ENCODE measurements around the gene RACGAP1.

Gene RACGAP1

GRCh38 chr12:49967042-49967776 is 58.1 kb downstream of the RACGAP1 start:
- Mint-ChIP-seq H3K27ac (no peak overlapping the region), H3K4me3 (peak overlapping the region; percentile 68), H3K4me1 (ENCODE audit: low read depth) (peaks cover 4% of the 10 kb centered on the region), H3K36me3 (ENCODE audit: low read depth) (no peaks in the 10 kb centered on the region), H3K9me3 (no peaks in the 10 kb centered on the region), H3K27me3 (ENCODE audit: low read depth) (peaks cover 34% of the 10 kb centered on the region)

DNA sequence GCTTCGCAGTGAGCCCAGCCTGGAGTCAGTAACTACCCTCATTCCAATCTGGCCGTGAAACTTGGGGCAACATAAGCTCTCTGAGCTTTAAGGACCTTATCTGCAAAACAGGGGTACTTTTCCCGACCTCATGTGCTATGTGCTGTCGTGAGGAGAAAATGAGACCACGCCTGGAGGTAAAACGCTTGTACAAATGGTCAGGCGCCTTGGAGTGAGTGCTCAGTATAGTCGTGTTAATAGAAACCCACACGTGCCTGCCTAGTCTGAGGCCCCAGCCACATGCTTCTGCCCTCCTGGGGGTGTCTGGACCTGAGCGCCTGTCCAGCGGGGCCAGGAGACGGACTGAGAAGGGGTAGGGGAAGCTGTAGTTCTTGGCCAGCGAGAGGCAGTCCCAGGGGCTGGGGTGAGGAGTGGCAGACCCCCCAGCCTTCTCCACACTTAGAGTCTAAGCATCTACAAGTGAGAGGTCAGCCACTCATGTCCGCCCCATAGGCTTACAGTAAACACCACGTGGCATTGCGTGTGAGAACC is 58.7 kb downstream of the RACGAP1 start:
- Mint-ChIP-seq H3K4me3 (no peak overlapping the region), H3K36me3 (ENCODE audit: low read depth) (no peaks in the 10 kb centered on the region), H3K27me3 (ENCODE audit: low read depth) (peaks cover 34% of the 10 kb centered on the region), H3K4me1 (ENCODE audit: low read depth) (peaks cover 4% of the 10 kb centered on the region), H3K27ac (no peak overlapping the region), H3K9me3 (no peaks in the 10 kb centered on the region)

DNA sequence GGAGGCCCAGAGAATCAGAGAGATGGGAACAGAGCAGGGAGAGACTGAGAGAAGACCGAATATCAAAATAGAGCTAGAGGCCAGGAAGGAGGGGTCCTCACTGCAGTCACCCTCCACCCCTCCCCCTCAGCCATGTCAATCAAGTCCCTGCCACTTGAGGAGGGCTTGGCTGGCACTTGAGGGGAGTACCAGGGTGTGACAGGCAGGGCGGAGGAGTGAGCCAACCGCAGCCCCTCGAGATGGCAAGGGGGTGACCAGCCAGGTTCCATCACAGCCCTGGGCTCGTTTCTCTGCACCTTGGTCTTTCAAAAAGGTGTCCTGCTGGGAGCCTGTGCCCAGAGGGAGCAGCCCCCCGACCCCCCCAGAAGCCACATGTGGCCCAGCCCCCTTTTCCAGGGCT is 59.5 kb downstream of the RACGAP1 start:
- Mint-ChIP-seq H3K27ac (no peak overlapping the region), H3K9me3 (no peaks in the 10 kb centered on the region), H3K4me3 (no peak overlapping the region), H3K36me3 (ENCODE audit: low read depth) (no peaks in the 10 kb centered on the region), H3K27me3 (ENCODE audit: low read depth) (peaks cover 35% of the 10 kb centered on the region), H3K4me1 (ENCODE audit: low read depth) (peaks cover 4% of the 10 kb centered on the region)

DNA sequence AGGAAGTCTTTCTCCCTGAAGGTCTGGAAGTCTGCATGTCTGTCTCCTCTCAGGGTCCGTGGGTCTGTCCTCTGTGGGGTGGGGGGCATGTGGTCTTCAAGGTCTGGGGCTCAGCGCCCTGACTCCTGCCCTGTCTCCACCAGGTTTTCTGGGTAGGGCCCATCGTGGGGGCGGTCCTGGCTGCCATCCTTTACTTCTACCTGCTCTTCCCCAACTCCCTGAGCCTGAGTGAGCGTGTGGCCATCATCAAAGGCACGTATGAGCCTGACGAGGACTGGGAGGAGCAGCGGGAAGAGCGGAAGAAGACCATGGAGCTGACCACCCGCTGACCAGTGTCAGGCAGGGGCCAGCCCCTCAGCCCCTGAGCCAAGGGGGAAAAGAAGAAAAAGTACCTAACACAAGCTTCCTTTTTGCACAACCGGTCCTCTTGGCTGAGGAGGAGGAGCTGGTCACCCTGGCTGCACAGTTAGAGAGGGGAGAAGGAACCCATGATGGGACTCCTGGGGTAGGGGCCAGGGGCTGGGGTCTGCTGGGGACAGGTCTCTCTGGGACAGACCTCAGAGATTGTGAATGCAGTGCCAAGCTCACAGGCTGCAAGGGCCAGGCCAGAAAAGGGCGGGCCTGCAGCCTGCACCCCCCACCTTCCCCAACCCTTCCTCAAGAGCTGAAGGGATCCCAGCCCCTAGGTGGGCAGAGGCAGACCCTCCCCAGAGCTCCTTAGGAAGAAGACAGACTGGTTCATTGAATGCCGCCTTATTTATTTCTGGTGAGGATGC is 60.3 kb downstream of the RACGAP1 start:
- no peaks in the 10 kb centered on the region for H3K9me3 Mint-ChIP-seq
- peaks cover 9% of the 10 kb centered on the region for H3K4me1 Mint-ChIP-seq (ENCODE audit: low read depth)
- H3K27me3 Mint-ChIP-seq (ENCODE audit: low read depth) = peaks cover 43% of the 10 kb centered on the region
- H3K27ac Mint-ChIP-seq = no peak overlapping the region
- H3K36me3 Mint-ChIP-seq (ENCODE audit: low read depth) = no peaks in the 10 kb centered on the region
- H3K4me3 Mint-ChIP-seq = no peak overlapping the region

- Mint-ChIP-seq H3K4me3 (no peak overlapping the region), H3K4me1 (ENCODE audit: low read depth) (peaks cover 9% of the 10 kb centered on the region), H3K27me3 (ENCODE audit: low read depth) (peaks cover 51% of the 10 kb centered on the region), H3K27ac (no peak overlapping the region), H3K36me3 (ENCODE audit: low read depth) (no peaks in the 10 kb centered on the region), H3K9me3 (no peaks in the 10 kb centered on the region)
These were observed 61.1 kb downstream of the RACGAP1 start for GRCh38 chr12:49963976-49964815.

DNA sequence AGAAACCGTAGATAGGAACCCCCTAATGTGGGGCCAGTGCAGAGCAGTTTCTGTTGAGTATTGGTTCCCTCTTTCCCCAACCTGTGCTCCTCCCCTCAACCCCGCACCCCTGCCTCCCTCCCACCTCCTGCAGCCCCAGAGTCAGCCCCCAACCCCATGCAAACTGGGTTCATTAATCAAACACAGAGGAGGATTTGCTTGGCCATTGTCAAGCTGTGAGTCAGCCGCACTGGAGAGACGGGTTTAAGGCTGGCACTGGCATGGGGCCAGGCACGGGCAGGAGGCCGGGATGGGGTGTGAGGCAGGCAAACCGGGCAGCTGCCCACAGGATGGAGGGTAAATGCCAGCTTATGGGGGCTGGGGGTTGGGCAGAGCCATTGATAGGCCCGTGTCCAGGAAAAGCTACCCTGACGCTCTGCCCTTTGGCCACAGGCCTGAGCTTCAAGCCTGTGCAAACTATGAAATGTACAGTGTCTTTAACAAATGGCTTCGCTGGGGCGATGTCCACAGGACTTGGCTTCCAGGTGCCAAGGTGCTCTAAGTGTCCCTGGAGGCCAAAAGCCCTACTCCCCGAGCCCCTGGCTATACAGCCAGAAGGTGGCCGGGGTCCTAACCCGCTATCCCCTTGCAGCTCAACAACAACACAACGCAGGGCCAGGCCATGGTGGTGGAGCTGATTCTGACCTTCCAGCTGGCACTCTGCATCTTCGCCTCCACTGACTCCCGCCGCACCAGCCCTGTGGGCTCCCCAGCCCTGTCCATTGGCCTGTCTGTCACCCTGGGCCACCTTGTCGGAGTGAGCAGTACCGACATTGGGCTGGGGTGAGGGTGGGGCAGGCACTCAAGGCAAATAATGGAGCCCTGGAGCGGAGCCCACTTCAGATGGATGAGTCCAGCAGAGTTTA is 62.2 kb downstream of the RACGAP1 start:
- Mint-ChIP-seq H3K4me1 (ENCODE audit: low read depth) (peaks cover 9% of the 10 kb centered on the region), H3K9me3 (no peaks in the 10 kb centered on the region), H3K27me3 (ENCODE audit: low read depth) (peaks cover 62% of the 10 kb centered on the region), H3K27ac (no peak overlapping the region), H3K36me3 (ENCODE audit: low read depth) (no peaks in the 10 kb centered on the region), H3K4me3 (no peak overlapping the region)

- Mint-ChIP-seq H3K36me3 (ENCODE audit: low read depth) (no peaks in the 10 kb centered on the region), H3K9me3 (no peaks in the 10 kb centered on the region), H3K4me1 (ENCODE audit: low read depth) (peaks cover 8% of the 10 kb centered on the region), H3K27me3 (ENCODE audit: low read depth) (peaks cover 71% of the 10 kb centered on the region), H3K4me3 (no peak overlapping the region), H3K27ac (no peak overlapping the region)
These were observed 63.1 kb downstream of the RACGAP1 start for GRCh38 chr12:49961993-49962764.

- Mint-ChIP-seq H3K27me3 (ENCODE audit: low read depth) (peaks cover 79% of the 10 kb centered on the region), H3K27ac (no peak within 1 kb of the TSS), H3K4me3 (peak within 1 kb of the TSS; percentile 8), H3K9me3 (no peaks in the 10 kb centered on the region), H3K36me3 (ENCODE audit: low read depth) (no peaks in the 10 kb centered on the region), H3K4me1 (ENCODE audit: low read depth) (peaks cover 5% of the 10 kb centered on the region)
These were observed 64.0 kb downstream of the RACGAP1 start, which contains the start of gene AQP5 for GRCh38 chr12:49961111-49961922. AQP5 (plus strand) TSS chr12:49961872; CDS start chr12:49962018, 146 bp downstream.

DNA sequence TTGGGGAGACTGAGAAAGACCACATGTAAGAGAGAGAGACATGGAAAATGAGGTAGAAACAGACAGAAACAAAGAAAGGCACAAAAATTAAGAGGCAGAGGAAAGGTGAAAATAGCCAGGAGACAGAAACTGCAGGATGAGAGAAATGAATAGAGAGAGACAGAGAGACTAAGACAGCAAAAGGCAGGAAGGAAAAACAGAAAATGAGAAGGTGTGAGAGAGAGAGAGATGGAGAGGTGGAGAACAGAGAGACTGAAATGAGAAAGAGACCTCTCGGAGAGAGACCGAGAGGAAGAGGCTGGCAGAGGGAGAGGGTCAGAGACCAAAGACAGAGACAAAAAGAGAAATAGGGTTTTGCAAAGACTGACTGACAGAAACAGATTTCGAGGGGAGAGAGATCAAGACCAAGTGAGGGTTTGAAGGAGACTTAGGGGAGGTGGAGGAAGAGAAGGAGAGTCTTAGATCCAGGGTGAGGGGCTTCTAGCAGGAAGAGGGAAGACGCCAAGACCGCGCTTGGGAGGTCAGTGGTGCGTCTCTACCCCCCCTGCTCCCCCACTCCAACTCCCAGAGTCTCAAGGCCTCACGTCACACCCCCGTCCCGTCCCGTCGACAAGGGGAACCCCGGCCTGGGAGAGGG is 64.7 kb downstream of the RACGAP1 start:
- Mint-ChIP-seq H3K4me3 (peak overlapping the region; percentile 8), H3K9me3 (no peaks in the 10 kb centered on the region), H3K27ac (no peak overlapping the region), H3K27me3 (ENCODE audit: low read depth) (peaks cover 78% of the 10 kb centered on the region), H3K36me3 (ENCODE audit: low read depth) (no peaks in the 10 kb centered on the region), H3K4me1 (ENCODE audit: low read depth) (peaks cover 5% of the 10 kb centered on the region)

DNA sequence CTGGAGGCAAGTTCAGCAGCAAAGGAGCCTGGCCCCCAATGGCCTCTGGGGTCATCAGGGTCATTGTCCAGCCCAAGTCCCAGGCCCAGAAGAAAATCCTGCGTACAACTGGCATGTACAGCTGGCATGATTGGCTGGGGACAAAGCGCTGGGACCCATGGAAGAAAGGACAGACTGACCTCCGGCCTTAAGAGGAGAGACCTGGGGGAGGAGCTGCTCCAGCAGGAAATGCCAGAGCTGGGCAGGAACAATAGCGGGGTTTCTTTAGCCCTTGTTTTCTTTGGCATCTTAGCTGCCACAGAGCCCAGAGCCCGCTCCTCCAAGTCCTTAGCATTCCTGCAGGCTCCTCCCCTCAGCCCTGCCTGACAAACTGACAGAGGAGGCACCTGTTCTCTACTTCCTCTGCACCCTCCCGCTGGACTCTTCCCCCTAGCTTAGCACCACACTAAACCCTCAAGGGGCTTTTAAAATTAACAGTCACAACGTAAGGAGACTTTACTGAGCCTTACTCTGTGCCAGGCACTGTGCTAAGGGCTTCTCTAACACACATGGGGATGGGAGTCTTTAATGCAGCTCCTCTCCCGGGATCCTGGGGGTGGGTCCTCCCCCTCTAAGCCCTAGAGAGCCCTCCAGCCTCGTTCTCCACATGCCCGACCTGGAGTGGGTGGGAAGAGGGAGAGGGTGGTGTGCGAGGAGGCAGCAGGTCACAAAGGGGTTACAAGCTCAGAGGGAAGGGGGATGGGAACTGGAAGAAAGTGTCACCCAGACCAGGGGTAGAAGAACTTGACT is 65.4 kb downstream of the RACGAP1 start:
- Mint-ChIP-seq H3K27ac (no peak overlapping the region), H3K4me3 (peak overlapping the region; percentile 8), H3K36me3 (ENCODE audit: low read depth) (no peaks in the 10 kb centered on the region), H3K9me3 (no peaks in the 10 kb centered on the region), H3K27me3 (ENCODE audit: low read depth) (peaks cover 78% of the 10 kb centered on the region), H3K4me1 (ENCODE audit: low read depth) (peaks cover 5% of the 10 kb centered on the region)

DNA sequence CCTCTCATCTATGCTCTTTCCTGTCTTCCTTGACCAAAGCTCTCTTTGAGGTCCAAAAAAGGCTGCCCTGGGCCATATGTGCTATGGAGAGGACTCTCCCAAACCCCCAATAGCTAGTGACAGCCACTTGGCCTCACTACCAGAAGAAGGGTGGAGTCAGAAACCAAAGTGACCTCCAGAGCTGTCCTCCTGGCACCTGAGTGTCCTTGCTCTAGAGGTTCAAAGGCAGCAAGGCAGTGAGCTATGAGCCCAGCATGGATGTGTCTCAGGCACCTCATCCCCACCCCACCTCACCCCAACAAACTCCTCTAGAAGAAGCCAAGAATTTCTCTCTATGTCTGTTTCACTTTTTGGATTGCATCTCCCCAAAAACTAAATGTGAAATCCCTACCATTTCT is 67.7 kb downstream of the RACGAP1 start:
- H3K27me3 Mint-ChIP-seq (ENCODE audit: low read depth) = peaks cover 76% of the 10 kb centered on the region
- no peaks in the 10 kb centered on the region for H3K9me3 Mint-ChIP-seq
- H3K36me3 Mint-ChIP-seq (ENCODE audit: low read depth) = no peaks in the 10 kb centered on the region
- peaks cover 6% of the 10 kb centered on the region for H3K4me1 Mint-ChIP-seq (ENCODE audit: low read depth)
- H3K27ac Mint-ChIP-seq = no peak overlapping the region
- no peak overlapping the region for H3K4me3 Mint-ChIP-seq

Data from T-helper 1 cell treated with Interleukin-12 subunit alpha and Interleukin-12 subunit beta and Interleukin-4 antibody, amounts not matched to agents 30 μg/mL and 1 μg/mL, for 36 hours (primary cell).